Thyroid gland (tissue), 4 donors: ENCODE results near the gene TMEM121B.

ENCODE experiments used
- CTCF ChIP-seq, 6 experiments: fragments of 200-600 bp in 3 of 6; fragments of 450-650 bp in 3 of 6; sonication (generic) in 3 of 6; IDR thresholded peaks; one replicate each; pipeline ENCODE4 v1.5.1; 2016 to 2019; ENCODE audit warnings: antibody characterized with exemption in 6 of 6, mild to moderate bottlenecking in 2 of 6, inconsistent platforms in 1 of 6, moderate library complexity in 1 of 6
- POLR2A ChIP-seq, 2 donors: fragments of 450-650 bp; IDR thresholded peaks; one replicate each; pipeline ENCODE4 v1.6.1; 2017; ENCODE audit warnings: antibody characterized with exemption in 2 of 2, mild to moderate bottlenecking in 2 of 2, moderate library complexity in 1 of 2

GRCh38 chr22:17077255-17077654 lies 43.9 kb downstream of the TMEM121B start:
- TF ChIP-seq CTCF (IDR thresholded peaks at IDR 0.05) (no peak), POLR2A (IDR thresholded peaks at IDR 0.05) (no peak)
